GM12891 (cell line): ENCODE data around the gene LRPPRC.

Experiments
- PAX5 ChIP-seq: IDR thresholded peaks from 2 replicates; pipeline ENCODE4 v1.6.1; 2011; ENCODE audit warnings: low read length, moderate library complexity, mild to moderate bottlenecking; ENCODE audit not compliant: insufficient read depth, severe bottlenecking
- POLR2A ChIP-seq: IDR thresholded peaks from 2 replicates; pipeline ENCODE4 v1.6.1; 2011; ENCODE audit warnings: low read depth, low read length, control low read depth
- POLR2AphosphoS5 ChIP-seq: IDR thresholded peaks from 2 replicates; pipeline ENCODE4 v1.6.1; 2011; ENCODE audit warnings: low read depth, low read length, control low read depth
- SPI1 ChIP-seq: IDR thresholded peaks from 2 replicates; pipeline ENCODE4 v1.6.1; 2011; ENCODE audit warnings: low read depth, low read length, control low read depth
- TAF1 ChIP-seq: IDR thresholded peaks from 2 replicates; pipeline ENCODE4 v1.6.1; 2011; ENCODE audit warnings: low read depth, low read length, control low read depth

DNA sequence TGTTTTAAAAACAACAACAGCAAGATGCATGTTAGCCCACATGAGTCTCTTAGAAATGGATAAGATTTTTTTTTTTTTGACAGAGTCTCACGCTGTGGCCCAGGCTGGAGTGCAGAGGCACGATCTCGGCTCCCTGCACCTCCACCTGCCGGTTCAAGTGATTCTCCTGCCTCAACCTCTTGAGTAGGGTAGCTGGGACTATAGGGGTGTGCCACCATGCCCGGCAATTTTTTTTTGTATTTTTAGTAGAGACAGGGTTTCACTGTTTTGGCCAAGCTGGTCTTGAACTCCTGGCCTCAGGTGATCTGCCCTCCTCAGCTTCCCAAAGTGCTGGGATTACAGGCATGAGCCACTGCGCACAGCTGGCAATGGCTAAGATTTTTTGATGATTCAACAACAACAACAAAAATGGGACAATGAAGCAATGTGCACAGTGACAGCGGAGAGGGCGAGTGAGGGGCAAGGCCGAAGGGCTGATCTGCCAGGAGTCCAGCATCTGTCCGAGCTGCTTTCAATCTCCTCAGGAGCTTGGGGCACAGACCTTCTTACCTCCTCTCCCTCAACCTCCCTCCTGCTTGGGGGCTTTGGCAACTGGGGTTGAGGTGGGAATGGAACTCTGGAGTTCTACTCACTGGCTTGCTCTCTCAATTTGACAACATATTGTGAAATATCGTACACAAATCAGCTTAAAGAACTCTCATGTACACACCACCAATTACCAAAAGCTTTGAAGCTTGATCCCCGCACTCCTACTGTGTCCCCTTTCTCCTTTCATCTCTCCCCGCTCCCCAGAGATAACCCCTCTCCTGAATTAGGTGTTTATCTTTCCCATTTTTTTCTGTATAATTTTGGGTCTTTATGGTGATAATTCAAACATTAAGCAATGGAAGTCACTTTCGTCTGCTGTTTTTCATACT is 153.6 kb downstream of the LRPPRC start:
- TF ChIP-seq POLR2AphosphoS5 (no peak), SPI1 (no peak), TAF1 (no peak), POLR2A (no peak), PAX5 (no peak)
